T-cell (primary cell): ENCODE measurements around the gene SOCS6. TPM values are rescaled to one million over a fixed set of nuclear protein-coding genes. Genes with fewer than 3 reads are reported as not detected.

Source experiments
- ATAC-seq, 4 experiments: fragments of 200-7000 bp in 3 of 4; fragments of 150-1000 bp in 1 of 4; cut with Tn5 transposase; replicated peaks in 1 of 4; 1 replicate in 3 of 4; 2 replicates in 1 of 4; pipeline ENCODE4 v1.10.0; 2021; ENCODE audit warnings: moderate library complexity in 3 of 4, mild to moderate bottlenecking in 2 of 4, moderate number of reproducible peaks in 1 of 4
- CTCF ChIA-PET, 2 donors: fragments of 300-600 bp; sonication (Branson Sonifier 250); formaldehyde crosslinking; loops; one replicate each; lab custom pipeline; 2022; ENCODE audit warnings: antibody characterized with exemption in 2 of 2; lab: Charles Lee
- POLR2A ChIA-PET, 2 donors: fragments of 300-600 bp; sonication (Branson Sonifier 250); formaldehyde crosslinking; loops; one replicate each; lab custom pipeline; 2022; ENCODE audit warnings: antibody characterized with exemption in 2 of 2; lab: Charles Lee
- DNase-seq, 35 experiments: peaks; one replicate each; pipeline versions ENCODE4 v3.0.0 to v3.0.0-alpha.2; 2013 to 2023
- H3K27ac ChIP-seq: one replicate; pipeline ENCODE4 v1.5.1; 2013; ENCODE audit warnings: low read length
- H3K27me3 ChIP-seq, 2 experiments: replicated peaks in 1 of 2; 1 replicate in 1 of 2; 2 replicates in 1 of 2; pipeline versions ENCODE4 v1.6.1 to v1.7.0; 2013; ENCODE audit warnings: low read length in 1 of 2, mixed read lengths in 1 of 2; ENCODE audit not compliant: control insufficient read depth in 2 of 2, insufficient read depth in 2 of 2; ENCODE audit errors: extremely low read depth in 1 of 2
- H3K36me3 ChIP-seq, 2 donors: 1 replicate in 1 of 2; 2 replicates in 1 of 2; pipeline versions ENCODE4 v1.6.1 to v1.7.0; 2013; ENCODE audit warnings: low read length in 1 of 2; ENCODE audit not compliant: control insufficient read depth in 2 of 2, insufficient read depth in 1 of 2; ENCODE audit errors: extremely low read depth in 1 of 2
- H3K4me1 ChIP-seq, 2 experiments: 1 replicate in 1 of 2; 2 replicates in 1 of 2; pipeline versions ENCODE4 v1.6.1 to v1.7.0; 2013; ENCODE audit warnings: low read length in 2 of 2, mixed read lengths in 1 of 2; ENCODE audit not compliant: insufficient read depth in 2 of 2, control insufficient read depth in 1 of 2; ENCODE audit errors: extremely low read depth in 1 of 2
- H3K4me3 ChIP-seq, 2 donors: 1 replicate in 1 of 2; 2 replicates in 1 of 2; pipeline versions ENCODE4 v1.5.1 to v1.7.0; 2013; ENCODE audit warnings: mild to moderate bottlenecking in 2 of 2, low read length in 1 of 2, moderate library complexity in 1 of 2; ENCODE audit not compliant: control insufficient read depth in 1 of 2; ENCODE audit errors: extremely low read depth in 1 of 2
- H3K9me3 ChIP-seq: 2 replicates; pipeline ENCODE4 v1.7.0; 2013
- H3K27ac Mint-ChIP-seq, 2 donors: one replicate each; pipeline ENCODE4 v1.8.0; 2020 to 2021; ENCODE audit warnings: mild to moderate bottlenecking in 2 of 2, mixed read lengths in 2 of 2
- H3K27me3 Mint-ChIP-seq, 2 donors: one replicate each; pipeline ENCODE4 v1.8.0; 2021 to 2022; ENCODE audit warnings: mixed read lengths in 2 of 2
- H3K36me3 Mint-ChIP-seq: one replicate; pipeline ENCODE4 v1.8.0; 2021; ENCODE audit warnings: mixed read lengths
- H3K4me1 Mint-ChIP-seq, 3 donors: one replicate each; pipeline ENCODE4 v1.8.0; 2020 to 2022; ENCODE audit warnings: mixed read lengths in 3 of 3, mild to moderate bottlenecking in 1 of 3
- H3K4me3 Mint-ChIP-seq, 3 donors: one replicate each; pipeline ENCODE4 v1.8.0; 2020 to 2022; ENCODE audit warnings: mild to moderate bottlenecking in 3 of 3, mixed read lengths in 3 of 3, moderate library complexity in 3 of 3
- H3K9me3 Mint-ChIP-seq, 3 donors: one replicate each; pipeline ENCODE4 v1.8.0; 2020 to 2022; ENCODE audit warnings: mixed read lengths in 3 of 3
- WGBS: methylation state at CpG from one replicate; pipeline ENCODE4 v1.1.5; 2013; ENCODE audit warnings: missing lambda C conversion rate; ENCODE audit not compliant: insufficient coverage; 5-methylcytosine and 5-hydroxymethylcytosine counted together
- total RNA-seq, 35 experiments: library from RNA in 6 of 35; stranded (reverse) in 6 of 35; fragments of 120-200 nt in 1 of 35; gene quantifications; one replicate each; pipeline versions ENCODE4 v1.2.1 to v1.2.4 and lab custom pipeline; 2013 to 2026

Gene SOCS6
- total RNA-seq, 5 donors from 2014 or later (not counting 1 experiment from before 2014, with no cell fraction given) = 0.30 to 2.1 (median 1.3) TPM

GRCh38 chr18:70374154-70374553 is 85.3 kb downstream of the SOCS6 start:
- Histone ChIP-seq H3K4me3 (no peak overlapping the region), H3K27ac (no peak overlapping the region), H3K27me3 (no peaks in the 10 kb centered on the region), H3K36me3 (no peaks in the 10 kb centered on the region), H3K4me1 (no peaks in the 10 kb centered on the region), H3K9me3 (no peaks in the 10 kb centered on the region)
- Mint-ChIP-seq H3K36me3 (no peaks in the 10 kb centered on the region), H3K27me3 (peaks cover 3% of the 10 kb centered on the region in 2 donors), H3K4me3 (no peak overlapping the region), H3K4me1 (no peaks in the 10 kb centered on the region), H3K9me3 (no peaks in the 10 kb centered on the region), H3K27ac (no peak overlapping the region)
- ChIA-PET CTCF (no interaction called here), POLR2A (no interaction called here)
- no CpG with 5 or more reads among the region's 2 CpGs for WGBS
- DNase-seq (no peak), ATAC-seq (no peak)

GRCh38 chr18:70376137-70376913 is 87.5 kb downstream of the SOCS6 start:
- H3K4me3 ChIP-seq = no peak overlapping the region
- no peaks in the 10 kb centered on the region for H3K36me3 ChIP-seq
- Mint-ChIP-seq H3K9me3 (no peaks in the 10 kb centered on the region), H3K4me3 (no peak overlapping the region), H3K4me1 (no peaks in the 10 kb centered on the region), H3K36me3 (no peaks in the 10 kb centered on the region), H3K27ac (no peak overlapping the region), H3K27me3 (no peaks in the 10 kb centered on the region)
- no peaks in the 10 kb centered on the region for H3K4me1 ChIP-seq
- 100% methylated on average over 8 of the region's 15 CpGs for WGBS
- CTCF ChIA-PET = no interaction called here
- ATAC-seq (no peak), DNase-seq (no peak)
- no peak overlapping the region for H3K27ac ChIP-seq
- H3K27me3 ChIP-seq = no peaks in the 10 kb centered on the region
- no peaks in the 10 kb centered on the region for H3K9me3 ChIP-seq
- POLR2A ChIA-PET = no interaction called here

GRCh38 chr18:70376914-70377258 is 88.0 kb downstream of the SOCS6 start:
- no peak for ATAC-seq
- Mint-ChIP-seq H3K9me3 (no peaks in the 10 kb centered on the region), H3K4me1 (no peaks in the 10 kb centered on the region), H3K27me3 (peaks cover 0 to under 1% of the 10 kb centered on the region in 2 donors), H3K27ac (no peak overlapping the region), H3K36me3 (no peaks in the 10 kb centered on the region), H3K4me3 (no peak overlapping the region)
- no CpG with 5 or more reads among the region's 4 CpGs for WGBS
- CTCF ChIA-PET = no interaction called here
- Histone ChIP-seq H3K4me1 (no peaks in the 10 kb centered on the region), H3K27ac (no peak overlapping the region), H3K36me3 (no peaks in the 10 kb centered on the region), H3K9me3 (no peaks in the 10 kb centered on the region), H3K4me3 (no peak overlapping the region), H3K27me3 (no peaks in the 10 kb centered on the region)
- DNase-seq = no peak
- POLR2A ChIA-PET = no interaction called here

GRCh38 chr18:70377317-70377799 is 88.5 kb downstream of the SOCS6 start:
- H3K27ac Mint-ChIP-seq = no peak overlapping the region
- H3K27me3 ChIP-seq = no peaks in the 10 kb centered on the region
- H3K9me3 ChIP-seq = no peaks in the 10 kb centered on the region
- ChIA-PET CTCF (no interaction called here), POLR2A (no interaction called here)
- H3K27me3 Mint-ChIP-seq = peaks cover 0 to 3% of the 10 kb centered on the region in 2 donors
- ATAC-seq (no peak), DNase-seq (no peak)
- H3K27ac ChIP-seq = no peak overlapping the region
- H3K4me3 ChIP-seq = no peak overlapping the region
- no peaks in the 10 kb centered on the region for H3K36me3 Mint-ChIP-seq
- no peaks in the 10 kb centered on the region for H3K4me1 Mint-ChIP-seq
- no peaks in the 10 kb centered on the region for H3K4me1 ChIP-seq
- no peaks in the 10 kb centered on the region for H3K36me3 ChIP-seq
- no peaks in the 10 kb centered on the region for H3K9me3 Mint-ChIP-seq
- 87% methylated on average over 4 of the region's 8 CpGs for WGBS
- H3K4me3 Mint-ChIP-seq = no peak overlapping the region

GRCh38 chr18:70377857-70378701 is 89.2 kb downstream of the SOCS6 start:
- peaks cover 0 to 3% of the 10 kb centered on the region in 2 donors for H3K27me3 Mint-ChIP-seq
- CTCF ChIA-PET = no interaction called here
- Histone ChIP-seq H3K9me3 (no peaks in the 10 kb centered on the region), H3K36me3 (no peaks in the 10 kb centered on the region), H3K27me3 (no peaks in the 10 kb centered on the region), H3K27ac (no peak overlapping the region), H3K4me1 (no peaks in the 10 kb centered on the region), H3K4me3 (no peak overlapping the region)
- H3K4me3 Mint-ChIP-seq = no peak overlapping the region
- no peak for DNase-seq
- POLR2A ChIA-PET = no interaction called here
- no peaks in the 10 kb centered on the region for H3K36me3 Mint-ChIP-seq
- no peaks in the 10 kb centered on the region for H3K9me3 Mint-ChIP-seq
- ATAC-seq = no peak
- 77% methylated on average over 8 of the region's 13 CpGs for WGBS
- H3K27ac Mint-ChIP-seq = no peak overlapping the region
- no peaks in the 10 kb centered on the region for H3K4me1 Mint-ChIP-seq
